ENCODE data around the gene CCDC159.
"Not testable (repeated sequence)": the region's sequence is repeated elsewhere in the genome, so short reads cannot be mapped to it uniquely, and the experiment has no call there.

Gene CCDC159, protein sequence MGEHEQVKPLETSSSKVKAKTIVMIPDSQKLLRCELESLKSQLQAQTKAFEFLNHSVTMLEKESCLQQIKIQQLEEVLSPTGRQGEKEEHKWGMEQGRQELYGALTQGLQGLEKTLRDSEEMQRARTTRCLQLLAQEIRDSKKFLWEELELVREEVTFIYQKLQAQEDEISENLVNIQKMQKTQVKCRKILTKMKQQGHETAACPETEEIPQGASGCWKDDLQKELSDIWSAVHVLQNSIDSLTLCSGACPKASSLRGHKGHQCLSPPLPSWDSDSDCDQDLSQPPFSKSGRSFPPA

DNA sequence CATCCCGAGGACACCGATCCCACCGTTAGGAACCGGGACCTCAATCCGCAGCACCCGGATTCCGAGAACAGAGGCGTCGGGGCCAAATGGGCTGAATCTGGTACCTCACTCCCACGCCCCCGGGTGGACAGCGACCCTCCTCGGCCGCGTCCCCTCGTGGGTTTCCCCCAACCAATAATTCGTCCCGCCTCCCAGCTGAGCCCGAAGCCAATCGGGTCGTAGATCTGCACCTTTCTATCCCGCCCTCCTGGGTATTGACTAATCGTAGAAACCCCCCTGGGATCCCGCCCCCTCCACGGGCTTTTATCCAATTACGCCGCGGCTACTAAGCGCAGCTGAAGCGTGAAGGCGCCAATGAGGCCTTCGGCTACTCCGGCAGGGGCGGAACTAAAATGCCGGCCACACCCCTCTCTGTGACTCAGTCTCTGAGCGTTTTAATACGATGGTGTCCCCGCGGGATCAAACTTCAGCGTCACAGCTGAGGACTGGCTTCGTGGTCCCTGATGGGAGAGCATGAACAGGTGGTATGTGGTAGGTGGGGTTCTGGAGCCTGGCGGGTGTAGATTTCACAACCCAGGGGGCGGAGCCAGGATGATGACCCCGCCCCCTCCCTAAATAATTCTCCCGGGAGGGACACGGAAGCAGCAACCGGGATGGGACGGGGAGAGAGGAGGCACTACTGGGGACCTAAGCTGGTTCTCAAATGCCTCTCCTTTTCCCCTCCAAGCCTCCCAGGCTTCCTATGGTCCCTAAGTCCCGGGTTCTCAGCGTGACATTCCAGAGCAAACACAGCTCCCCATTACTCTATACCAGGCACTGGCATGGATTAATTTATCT, at the start of gene CCDC159, which contains the start of gene TMEM205:
TSS of gene CCDC159 (plus strand) at position 416 of the 837 bp plus-strand sequence. CDS start at position 504, 88 bp downstream.
TSS of gene TMEM205 (minus strand) at position 165 of the 837 bp plus-strand sequence. CDS start 649 bp downstream, outside the sequence.
- in situ Hi-C loops (cut with MboI; ENCODE audit: low sequenced_read_pairs) = no loop called here

DNA sequence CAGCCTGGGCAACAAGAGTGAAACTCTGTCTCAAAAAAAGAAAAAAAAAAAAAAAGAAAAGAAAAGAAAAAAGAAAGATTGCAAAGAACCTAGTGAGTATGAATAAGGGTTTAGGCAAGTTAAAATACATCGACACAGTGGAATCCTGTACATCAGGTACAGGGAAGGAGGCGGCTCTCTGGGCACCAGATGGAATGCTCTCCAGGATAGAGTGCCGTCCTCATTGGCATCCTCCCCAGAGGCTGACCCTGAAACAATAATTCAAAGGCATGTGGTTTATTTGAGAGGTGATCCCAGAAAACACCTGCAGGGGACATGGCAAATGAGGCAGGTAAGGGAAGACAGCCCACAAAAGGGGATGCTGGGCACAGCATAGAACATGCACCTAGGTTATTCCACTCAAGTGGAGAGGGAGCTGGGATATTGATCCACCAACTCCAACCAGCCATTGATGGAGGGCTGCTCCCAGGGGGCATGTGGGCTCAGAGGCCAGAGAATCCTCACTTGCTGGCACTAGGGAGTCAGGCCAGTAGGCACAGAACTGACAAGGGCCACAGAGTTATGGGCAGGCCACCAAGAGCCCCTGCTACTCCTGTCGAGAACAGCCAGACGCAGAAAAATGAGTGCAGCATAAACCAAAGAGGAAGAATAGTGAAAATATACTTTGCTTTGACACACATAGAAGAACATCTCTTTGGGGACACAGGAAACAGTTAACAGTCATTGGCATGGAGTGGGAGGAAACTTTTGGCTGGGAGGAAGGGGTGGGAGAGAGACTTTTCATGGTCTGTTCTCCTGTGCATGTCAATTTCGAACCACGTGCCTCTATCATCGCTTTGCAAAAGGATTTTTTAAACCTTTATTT, 46.1 kb upstream of the CCDC159 start:
- in situ Hi-C loops (cut with MboI; ENCODE audit: low sequenced_read_pairs) = loop anchor here (10.0 kb wide), 1 partner anchor 145 kb away; no protein-coding TSS in a partner anchor

DNA sequence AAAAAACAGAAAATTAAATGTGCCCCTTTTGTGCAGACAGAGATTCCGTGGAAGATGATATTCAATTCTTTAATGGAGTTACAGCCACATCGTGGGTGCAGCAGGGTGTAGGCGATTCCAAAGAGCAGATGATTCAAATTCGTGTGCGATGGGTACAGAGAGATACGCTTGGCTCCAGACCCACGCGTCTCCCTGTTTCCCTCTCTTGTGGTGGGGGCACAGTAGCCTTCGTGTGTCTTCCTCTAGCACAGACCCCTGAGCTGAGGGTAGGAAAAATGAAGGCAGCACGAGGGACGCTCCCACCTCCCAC, 45.6 kb upstream of the CCDC159 start:
- in situ Hi-C loops (cut with MboI; ENCODE audit: low sequenced_read_pairs) = no loop called here

DNA sequence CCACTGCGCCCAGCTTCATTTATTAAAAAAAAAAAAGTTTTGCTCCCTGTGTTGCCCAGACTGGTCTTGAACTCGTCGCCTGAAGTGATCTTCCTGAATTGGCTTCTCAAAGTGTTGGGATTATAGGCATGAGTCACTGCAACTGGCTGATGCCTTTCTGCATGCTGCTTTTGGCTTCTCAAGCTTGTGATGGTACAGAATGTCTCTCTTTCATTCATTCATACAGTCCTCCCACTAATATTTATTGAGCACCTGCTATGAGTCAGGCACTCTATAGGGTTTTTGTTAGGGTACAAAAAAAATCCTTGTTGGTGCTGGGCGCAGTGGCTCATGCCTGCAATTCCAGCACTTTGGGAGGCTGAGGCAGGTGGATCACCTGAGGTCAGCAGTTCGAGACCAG, 41.4 kb upstream of the CCDC159 start:
- in situ Hi-C loops (cut with MboI; ENCODE audit: low sequenced_read_pairs) = no loop called here

DNA sequence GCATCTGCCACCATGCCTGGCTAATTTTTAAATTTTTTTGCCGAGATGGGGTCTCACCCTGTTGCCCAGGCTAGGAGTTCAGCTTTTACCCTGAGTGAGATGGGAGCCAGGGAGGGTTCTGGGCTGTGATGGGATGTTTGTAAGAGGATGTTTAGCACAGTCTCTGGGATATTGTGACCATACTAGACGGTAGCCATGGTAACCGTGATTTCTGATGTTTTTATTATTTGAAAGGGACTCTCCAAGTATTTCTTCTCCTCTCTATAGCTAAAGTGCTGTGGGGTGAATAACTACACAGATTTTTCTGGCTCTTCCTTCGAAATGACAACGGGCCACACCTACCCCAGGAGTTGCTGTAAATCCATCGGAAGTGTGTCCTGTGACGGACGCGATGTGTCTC, 40.0 kb upstream of the CCDC159 start:
- in situ Hi-C loops (cut with MboI; ENCODE audit: low sequenced_read_pairs) = no loop called here

DNA sequence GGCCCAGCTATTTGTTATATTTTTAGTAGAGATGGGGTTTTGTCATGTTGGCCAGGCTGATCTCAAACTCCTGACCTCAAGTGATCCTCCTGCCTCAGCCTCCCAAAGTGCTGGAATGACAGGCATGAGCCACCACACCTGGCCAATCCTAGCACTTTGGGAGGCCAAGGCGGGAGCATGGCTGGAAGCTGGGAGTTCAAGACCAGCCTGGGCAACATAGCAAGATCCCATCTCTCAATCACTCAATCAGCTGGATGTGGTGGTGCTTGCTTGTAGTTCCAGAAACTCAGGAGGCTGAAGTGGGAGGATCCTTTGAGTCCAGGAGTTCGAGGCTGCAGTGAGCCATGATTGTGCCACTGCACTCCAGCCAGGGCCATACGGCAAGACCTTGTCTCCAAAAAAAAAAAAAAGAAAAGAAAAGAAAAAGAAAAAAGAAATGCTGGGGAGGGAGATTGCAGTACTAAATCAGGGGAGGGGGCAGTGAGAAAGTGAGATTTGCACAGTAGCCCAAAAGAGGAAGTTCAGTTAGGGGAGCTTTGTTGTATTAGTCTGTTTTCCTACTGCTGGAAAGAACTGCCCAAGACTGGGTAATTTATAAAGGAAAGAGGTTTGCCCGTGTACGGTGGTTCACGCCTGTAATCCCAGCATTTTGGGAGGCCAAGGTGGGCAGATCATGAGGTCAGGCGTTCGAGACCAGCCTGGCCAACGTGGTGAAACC, 25.9 kb upstream of the CCDC159 start:
- in situ Hi-C loops (cut with MboI; ENCODE audit: low sequenced_read_pairs) = not testable (repeated sequence)

DNA sequence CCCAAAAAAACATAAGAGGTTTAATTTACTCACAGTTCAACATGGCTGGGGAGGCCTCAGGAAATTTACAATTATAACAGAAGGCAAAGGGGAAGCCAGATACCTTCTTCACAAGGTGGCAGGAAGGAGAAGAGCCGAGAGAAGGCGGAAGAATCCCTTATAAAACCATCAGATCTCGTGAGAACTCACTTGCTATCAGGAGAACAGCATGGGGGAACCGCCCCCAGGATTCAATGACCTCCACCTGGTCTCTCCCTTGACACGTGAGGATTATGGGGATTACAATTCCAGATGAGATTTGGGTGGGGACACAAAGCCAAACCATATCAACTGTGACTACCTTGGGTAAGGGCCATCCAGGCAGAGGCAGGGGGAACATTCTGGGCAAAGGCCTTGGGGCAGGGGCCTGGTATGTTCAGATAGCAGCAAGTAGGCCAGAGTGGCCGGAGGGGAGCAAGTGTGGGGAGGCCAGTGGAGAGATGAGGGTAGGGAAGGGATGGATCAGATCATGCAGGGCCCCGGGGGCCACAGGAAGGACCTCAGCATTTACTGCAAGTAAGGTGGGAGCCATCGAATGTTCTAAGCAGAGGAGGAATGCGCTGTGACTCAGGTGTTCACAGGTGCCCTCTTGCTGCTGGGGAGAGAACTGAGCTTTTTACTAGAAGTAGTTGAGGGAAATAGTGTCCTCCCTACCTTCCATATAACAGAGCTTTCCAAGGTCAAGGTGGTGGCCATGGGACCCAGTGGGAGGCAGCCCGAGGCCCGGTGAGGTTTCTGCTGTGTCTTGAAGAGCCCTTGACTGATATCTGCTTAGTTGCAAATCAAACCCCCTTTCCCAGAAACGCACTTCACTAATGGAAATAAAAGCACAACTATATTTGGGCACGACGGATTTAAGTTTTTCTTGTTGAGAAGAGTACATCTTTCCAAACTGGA, 24.9 kb upstream of the CCDC159 start:
- in situ Hi-C loops (cut with MboI; ENCODE audit: low sequenced_read_pairs) = no loop called here

DNA sequence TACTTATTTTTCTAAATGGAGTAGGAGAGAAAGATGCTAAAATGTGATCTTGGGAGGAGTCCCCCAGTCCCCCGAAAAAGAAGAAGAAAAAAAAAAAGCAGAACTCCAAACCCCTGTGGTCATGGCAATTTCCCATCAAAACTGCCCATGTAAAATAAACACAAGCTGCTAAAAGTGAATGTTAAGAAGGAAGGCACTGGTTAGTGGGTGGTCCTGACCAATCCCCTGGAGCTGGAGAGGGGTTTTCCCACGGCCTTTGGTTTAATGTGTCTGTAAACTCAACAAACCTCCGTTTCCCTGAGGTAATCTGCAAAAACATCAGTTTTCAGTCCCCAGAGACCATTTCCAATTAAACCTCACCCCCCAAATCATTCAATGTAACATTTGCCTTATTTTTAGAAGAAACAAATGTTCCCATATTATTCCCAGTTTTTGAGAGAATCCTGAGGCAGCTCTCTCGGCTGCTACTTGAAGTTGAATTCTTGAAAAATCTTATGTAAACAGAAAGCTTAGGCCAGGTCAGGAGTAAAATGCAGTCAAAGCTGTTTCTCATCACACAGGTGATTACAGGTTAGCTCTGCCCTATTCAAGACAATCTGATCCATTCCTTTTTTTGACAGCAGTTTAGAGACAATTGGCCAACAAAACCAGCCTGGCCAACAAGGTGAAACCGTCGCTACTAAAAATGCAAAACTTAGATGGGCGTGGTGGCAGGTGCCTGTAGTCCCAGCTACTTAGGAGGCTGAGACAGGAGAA, 23.9 kb upstream of the CCDC159 start:
- in situ Hi-C loops (cut with MboI; ENCODE audit: low sequenced_read_pairs) = no loop called here

DNA sequence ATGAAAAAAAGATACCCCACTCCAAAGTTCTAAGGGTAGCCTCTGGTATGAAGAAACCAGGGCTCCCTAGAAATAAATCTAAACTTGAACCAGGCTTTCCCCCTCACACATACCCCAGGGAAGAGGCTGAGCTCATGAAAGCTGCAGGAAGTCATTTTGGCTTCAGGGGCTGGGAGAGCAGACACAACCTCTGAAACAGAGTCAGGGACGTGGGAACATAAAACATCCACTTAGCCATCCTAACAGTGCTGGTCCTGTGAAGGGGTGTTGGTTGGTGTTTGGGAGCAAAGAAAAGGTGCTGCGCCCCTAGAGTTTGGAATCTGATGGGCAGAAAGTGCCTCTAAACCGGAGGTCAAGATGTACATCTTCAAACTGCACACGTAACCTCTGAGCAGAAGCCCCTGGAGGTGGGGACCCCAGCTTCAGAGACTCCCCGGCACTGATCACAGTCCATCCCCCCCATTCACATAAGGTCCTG, 22.7 kb upstream of the CCDC159 start:
- in situ Hi-C loops (cut with MboI; ENCODE audit: low sequenced_read_pairs) = no loop called here

DNA sequence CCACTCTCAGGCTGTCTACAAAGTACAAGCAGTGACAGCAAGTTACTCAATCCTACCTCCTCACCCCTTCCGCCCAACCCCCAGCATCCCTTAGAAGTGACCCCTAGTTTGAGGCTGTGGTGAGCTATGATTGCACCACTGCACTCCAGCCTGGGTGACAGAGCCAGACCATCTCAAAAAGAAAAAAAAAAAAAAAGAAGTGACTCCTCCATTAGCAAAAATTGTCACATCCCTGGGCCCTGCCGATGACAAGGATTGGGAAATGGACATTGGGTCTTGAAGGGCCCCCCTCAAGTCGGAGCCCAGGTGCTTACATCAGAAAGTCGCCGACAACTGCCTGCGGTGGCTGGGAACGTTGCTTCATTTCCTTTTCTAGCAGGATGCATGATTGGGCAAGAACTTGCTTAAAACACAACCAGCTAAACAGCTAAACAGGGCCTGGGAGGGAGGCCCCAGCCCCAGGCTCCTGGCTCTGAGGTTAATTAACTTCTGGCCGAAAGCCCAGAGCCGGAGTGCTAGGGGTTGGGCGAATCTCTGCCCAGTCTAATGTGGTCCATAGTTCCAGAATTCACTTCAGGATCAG, 22.1 kb upstream of the CCDC159 start:
- in situ Hi-C loops (cut with MboI; ENCODE audit: low sequenced_read_pairs) = no loop called here

DNA sequence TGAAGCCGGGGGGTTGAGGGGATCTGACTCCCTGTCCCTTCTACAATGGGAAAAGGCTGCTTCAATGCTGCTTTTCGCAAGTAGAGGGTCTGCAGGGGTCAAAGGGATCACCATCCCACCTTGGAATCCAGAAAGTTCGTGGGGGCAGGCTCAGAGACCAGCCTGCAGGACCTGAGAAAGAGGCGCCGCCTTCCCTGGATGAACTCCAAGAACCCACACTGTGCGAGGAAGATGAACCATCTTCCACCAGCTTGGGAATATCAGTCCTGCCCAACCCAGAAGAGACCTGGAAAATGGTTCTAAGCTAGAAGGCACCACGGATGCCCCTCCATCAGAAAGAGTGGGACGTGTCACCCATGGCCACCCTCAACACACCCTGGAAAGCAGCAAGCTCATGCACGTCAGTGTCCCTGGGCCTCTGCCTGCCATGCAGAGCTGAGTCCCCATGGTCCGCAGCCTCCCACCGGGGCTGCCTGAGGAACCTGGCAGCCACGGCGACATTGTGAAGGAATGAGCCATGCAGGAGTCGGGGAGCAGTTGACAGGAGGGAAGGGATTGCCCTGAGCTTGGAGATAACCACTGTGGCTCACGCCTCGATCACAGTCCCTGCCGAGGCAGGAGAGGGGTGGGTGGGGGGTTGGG, 21.4 kb upstream of the CCDC159 start:
- in situ Hi-C loops (cut with MboI; ENCODE audit: low sequenced_read_pairs) = no loop called here

DNA sequence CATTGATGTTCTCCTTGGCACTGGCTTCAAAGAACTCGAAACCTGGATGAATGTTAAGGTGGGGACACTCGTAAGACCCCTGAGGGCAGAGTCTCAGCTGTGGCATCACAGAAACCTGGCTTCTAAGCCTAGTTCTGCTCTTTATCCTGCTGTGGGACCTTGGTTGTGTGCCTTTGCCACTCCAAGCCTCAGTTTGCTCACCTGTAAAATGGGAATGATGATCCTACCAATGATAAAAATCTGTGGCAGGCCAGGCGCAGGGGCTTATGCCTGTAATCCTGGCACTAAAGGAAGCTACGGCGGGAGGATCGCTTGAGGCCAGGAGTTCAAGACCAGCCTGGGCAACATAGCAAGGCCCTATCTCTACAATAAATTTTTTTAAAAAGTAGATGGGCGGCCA, 20.8 kb upstream of the CCDC159 start:
- in situ Hi-C loops (cut with MboI; ENCODE audit: low sequenced_read_pairs) = no loop called here

DNA sequence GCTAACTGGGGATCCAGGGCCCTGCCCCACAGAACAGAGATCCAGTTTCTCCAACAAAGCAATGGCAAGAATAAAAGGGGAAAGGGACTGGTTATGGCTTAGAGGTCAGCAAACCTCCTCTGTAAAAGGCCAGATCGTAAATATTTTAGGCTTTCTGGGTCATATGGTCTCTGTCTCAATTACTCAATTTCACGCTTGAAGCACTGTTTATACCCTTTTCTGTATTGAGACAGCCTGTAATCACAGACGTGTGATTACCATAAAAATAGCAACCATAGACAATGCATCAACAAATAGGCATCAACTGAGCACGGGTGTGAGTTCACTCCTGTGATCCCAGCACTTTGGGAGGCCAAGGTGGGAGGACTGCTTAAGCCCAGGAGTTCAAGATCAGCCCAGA, 16.2 kb upstream of the CCDC159 start:
- in situ Hi-C loops (cut with MboI; ENCODE audit: low sequenced_read_pairs) = no loop called here

DNA sequence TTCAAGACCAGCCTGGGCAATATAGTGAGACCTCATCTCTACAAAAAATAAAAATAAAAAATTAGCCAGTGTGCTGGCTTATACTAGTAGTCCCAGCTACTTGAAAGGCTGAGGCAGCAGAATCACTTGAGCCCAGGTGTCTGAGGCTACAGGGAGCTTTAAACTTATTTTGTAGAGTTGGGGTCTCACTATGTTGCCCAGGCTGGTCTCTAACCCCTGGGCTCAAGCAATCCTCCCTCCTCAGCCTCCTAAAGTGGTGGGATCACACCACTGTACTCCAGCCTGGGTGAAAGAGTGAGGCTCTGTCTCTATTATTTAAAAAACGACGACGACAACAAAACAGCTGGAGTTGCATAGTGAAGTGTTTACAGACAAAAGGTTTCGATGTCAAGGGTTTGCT, 14.8 kb upstream of the CCDC159 start:
- in situ Hi-C loops (cut with MboI; ENCODE audit: low sequenced_read_pairs) = no loop called here

DNA sequence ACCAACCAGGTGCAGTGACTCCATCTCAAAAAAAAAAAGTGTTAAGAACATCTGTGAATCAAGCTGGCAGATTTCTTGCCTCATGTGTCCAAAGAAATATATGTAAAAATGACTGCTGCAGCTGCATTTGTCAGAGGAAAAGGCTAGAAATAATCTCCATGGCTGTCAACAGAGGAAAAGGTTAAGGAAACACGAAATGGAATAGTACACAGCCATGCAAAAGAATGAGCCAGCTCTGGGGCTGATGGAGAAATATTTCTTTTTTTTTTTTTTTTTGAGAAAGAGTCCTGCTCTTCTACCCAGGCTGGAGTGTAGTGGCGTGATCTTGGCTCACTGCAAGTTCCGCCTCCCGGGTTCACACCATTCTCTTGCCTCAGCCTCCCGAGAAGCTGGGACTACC, 13.5 kb upstream of the CCDC159 start:
- in situ Hi-C loops (cut with MboI; ENCODE audit: low sequenced_read_pairs) = no loop called here

DNA sequence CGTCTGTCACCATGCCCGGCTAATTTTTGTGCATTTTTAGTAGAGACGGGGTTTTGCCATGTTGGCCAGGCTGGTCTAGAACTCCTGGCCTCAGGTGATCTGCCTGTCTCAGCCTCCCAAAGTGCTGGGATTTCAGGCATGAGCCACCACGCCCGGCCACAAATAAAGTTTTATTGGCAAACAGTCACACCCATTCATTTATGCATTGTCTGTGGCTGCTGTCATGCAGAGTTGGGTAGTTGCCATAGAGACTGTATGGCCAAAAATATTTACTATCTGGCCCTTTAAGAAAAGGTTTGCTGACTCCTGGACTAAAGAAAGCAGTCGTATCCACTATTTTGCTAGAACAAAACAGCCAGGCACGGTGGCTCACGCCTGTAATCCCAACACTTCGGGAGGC, 12.5 kb upstream of the CCDC159 start:
- in situ Hi-C loops (cut with MboI; ENCODE audit: low sequenced_read_pairs) = not testable (repeated sequence)

DNA sequence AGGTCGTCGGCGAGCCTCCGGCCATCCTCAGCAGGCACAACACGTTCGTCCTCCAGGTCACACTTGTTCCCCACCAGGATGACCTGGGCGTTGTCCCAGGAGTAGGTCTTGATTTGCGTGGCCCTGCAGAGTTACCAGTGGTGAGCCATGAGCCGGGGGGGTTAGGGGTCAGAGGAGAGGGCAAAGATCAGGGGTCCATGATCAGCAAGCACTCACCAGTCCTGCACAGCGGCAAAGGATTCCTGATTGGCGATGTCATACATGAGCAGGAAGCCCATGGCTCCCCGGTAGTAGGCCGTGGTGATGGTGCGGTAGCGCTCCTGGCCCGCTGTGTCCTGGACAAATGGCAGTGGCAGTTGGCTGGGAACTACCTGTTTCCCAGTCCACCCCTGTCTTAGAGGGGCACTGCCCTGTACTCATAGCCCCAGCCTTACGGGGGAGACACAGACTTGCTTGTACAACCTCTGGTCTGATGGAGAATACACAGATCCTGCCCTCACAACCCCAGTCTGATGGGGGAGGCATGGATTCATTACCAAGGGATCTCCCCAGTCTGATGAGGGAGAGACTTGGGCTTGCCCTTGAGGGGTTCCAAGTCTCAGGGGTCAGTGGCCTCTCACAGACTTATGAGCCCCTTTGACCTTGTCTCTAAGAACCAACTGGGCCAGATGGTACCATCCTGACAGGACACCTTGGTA, 10.7 kb upstream of the CCDC159 start:
- in situ Hi-C loops (cut with MboI; ENCODE audit: low sequenced_read_pairs) = no loop called here
